Measurements from ENCODE around the gene CACNA1C.

Gene CACNA1C

GRCh38 chr12:2588345-2588744, 535.6 kb downstream of the CACNA1C start:
- no peak for DNase-seq (ENCODE audit: low spot score)

- DNase-seq (ENCODE audit: low spot score) = no peak
Observed at GRCh38 chr12:2589381-2589780, 536.6 kb downstream of the CACNA1C start.

GRCh38 chr12:2593045-2593444, 540.3 kb downstream of the CACNA1C start:
- no peak for DNase-seq (ENCODE audit: low spot score)

GRCh38 chr12:2596441-2596840, 543.7 kb downstream of the CACNA1C start:
- no peak for DNase-seq (ENCODE audit: low spot score)

- no peak for DNase-seq (ENCODE audit: low spot score)
Observed at GRCh38 chr12:2605301-2605700, 552.5 kb downstream of the CACNA1C start.

GRCh38 chr12:2606186-2606910, 553.6 kb downstream of the CACNA1C start:
- no peak for DNase-seq (ENCODE audit: low spot score)

- DNase-seq (ENCODE audit: low spot score) = no peak
Observed at GRCh38 chr12:2607881-2608607, 555.3 kb downstream of the CACNA1C start.

- DNase-seq (ENCODE audit: low spot score) = no peak
Observed at GRCh38 chr12:2608608-2608945, 555.8 kb downstream of the CACNA1C start.

GRCh38 chr12:2609020-2609419, 556.2 kb downstream of the CACNA1C start:
- no peak for DNase-seq (ENCODE audit: low spot score)

- no peak for DNase-seq (ENCODE audit: low spot score)
Observed at GRCh38 chr12:2610358-2610757, 557.6 kb downstream of the CACNA1C start.

GRCh38 chr12:2613326-2614073, 560.7 kb downstream of the CACNA1C start:
- no peak for DNase-seq (ENCODE audit: low spot score)

GRCh38 chr12:2614341-2614740, 561.6 kb downstream of the CACNA1C start:
- no peak for DNase-seq (ENCODE audit: low spot score)

GRCh38 chr12:2615665-2616402, 563.0 kb downstream of the CACNA1C start:
- no peak for DNase-seq (ENCODE audit: low spot score)

- DNase-seq (ENCODE audit: low spot score) = no peak
Observed at GRCh38 chr12:2616763-2617162, 564.0 kb downstream of the CACNA1C start.

GRCh38 chr12:2617365-2617764, 564.6 kb downstream of the CACNA1C start:
- DNase-seq (ENCODE audit: low spot score) = no peak

- DNase-seq (ENCODE audit: low spot score) = no peak
Observed at GRCh38 chr12:2618291-2618995, 565.7 kb downstream of the CACNA1C start.

GRCh38 chr12:2619136-2619535, 566.3 kb downstream of the CACNA1C start:
- no peak for DNase-seq (ENCODE audit: low spot score)

GRCh38 chr12:2622460-2622859, 569.7 kb downstream of the CACNA1C start:
- no peak for DNase-seq (ENCODE audit: low spot score)

- no peak for DNase-seq (ENCODE audit: low spot score)
Observed at GRCh38 chr12:2623472-2623871, 570.7 kb downstream of the CACNA1C start.

GRCh38 chr12:2624543-2625288, 571.9 kb downstream of the CACNA1C start:
- DNase-seq (ENCODE audit: low spot score) = no peak

- no peak for DNase-seq (ENCODE audit: low spot score)
Observed at GRCh38 chr12:2625289-2625612, 572.5 kb downstream of the CACNA1C start.
